ENCODE data around the gene BCAR1.
"Not testable (repeated sequence)": the region's sequence is repeated elsewhere in the genome, so short reads cannot be mapped to it uniquely, and the experiment has no call there.

DNA sequence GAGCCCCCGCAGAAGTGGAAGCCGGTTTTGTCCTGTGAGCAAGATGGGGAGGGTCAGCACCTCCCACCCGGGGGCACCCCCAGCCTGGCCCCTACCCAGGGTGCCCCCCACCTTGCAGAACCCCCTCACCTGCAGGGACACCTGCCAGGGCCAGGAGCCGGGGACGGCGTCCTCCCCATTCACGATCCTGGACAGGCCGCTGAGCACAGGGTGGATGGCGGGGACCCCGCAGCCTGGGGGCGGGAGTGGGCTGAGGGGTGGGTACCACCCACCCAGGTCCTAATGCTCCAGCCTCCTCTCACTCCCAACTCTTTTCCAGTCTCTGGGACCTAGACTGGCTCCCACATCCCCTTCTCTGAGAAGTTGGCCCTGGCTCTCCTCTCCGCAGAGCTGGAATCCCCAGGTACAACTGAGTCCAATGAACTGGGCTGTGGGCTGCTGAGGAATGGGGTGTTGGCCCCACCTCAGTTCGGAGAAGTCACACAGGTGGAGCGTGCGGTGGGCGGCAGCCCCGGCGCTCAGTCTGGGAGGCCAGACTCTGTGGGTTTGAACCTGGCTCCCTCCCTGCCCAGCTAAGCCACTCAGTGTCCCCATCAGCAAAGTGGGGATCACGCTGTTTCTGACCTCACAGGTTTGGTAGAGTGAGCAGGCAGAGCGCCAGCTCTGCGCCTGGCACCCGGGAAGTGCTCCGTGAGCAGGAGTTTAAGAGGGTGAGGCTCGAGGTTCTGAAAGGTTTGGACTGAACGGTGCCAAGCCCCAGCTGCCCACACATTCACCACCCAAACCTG is 45.3 kb downstream of the BCAR1 start:
- TF ChIP-seq, protein P1, sequence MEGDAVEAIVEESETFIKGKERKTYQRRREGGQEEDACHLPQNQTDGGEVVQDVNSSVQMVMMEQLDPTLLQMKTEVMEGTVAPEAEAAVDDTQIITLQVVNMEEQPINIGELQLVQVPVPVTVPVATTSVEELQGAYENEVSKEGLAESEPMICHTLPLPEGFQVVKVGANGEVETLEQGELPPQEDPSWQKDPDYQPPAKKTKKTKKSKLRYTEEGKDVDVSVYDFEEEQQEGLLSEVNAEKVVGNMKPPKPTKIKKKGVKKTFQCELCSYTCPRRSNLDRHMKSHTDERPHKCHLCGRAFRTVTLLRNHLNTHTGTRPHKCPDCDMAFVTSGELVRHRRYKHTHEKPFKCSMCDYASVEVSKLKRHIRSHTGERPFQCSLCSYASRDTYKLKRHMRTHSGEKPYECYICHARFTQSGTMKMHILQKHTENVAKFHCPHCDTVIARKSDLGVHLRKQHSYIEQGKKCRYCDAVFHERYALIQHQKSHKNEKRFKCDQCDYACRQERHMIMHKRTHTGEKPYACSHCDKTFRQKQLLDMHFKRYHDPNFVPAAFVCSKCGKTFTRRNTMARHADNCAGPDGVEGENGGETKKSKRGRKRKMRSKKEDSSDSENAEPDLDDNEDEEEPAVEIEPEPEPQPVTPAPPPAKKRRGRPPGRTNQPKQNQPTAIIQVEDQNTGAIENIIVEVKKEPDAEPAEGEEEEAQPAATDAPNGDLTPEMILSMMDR (CRISPR knock-in tag; IDR thresholded peaks at IDR 0.05): not testable (repeated sequence)
- TF ChIP-seq TEAD2 (CRISPR knock-in tag; IDR thresholded peaks at IDR 0.05); EZH2 (conservative IDR thresholded peaks at IDR 0.05; ENCODE audit: low read depth, low read length); RBFOX2 (IDR thresholded peaks at IDR 0.05; ENCODE audit: low read depth, low read length); NBN (conservative IDR thresholded peaks at IDR 0.05): not testable (repeated sequence)

Data from HepG2 (cell line).